Hepatocyte (in vitro differentiated cells): ENCODE results near the gene SLC2A11.

Experiments used
- CTCF ChIP-seq: fragments of 200-600 bp; sonication (generic); IDR thresholded peaks from 2 replicates; pipeline ENCODE4 v1.5.1; 2016; ENCODE audit warnings: antibody characterized with exemption, mild to moderate bottlenecking; ENCODE audit not compliant: poor library complexity
- EZH2 ChIP-seq: fragments of 200-600 bp; sonication (generic); IDR thresholded peaks from 2 replicates; pipeline ENCODE4 v1.6.1; 2016; ENCODE audit warnings: antibody characterized with exemption, mild to moderate bottlenecking, borderline replicate concordance
- EZH2phosphoT487 ChIP-seq: fragments of 200-600 bp; sonication (generic); IDR thresholded peaks from one replicate; pipeline ENCODE4 v1.6.1; 2018; ENCODE audit warnings: antibody characterized with exemption, mild to moderate bottlenecking, low read depth, moderate library complexity; ENCODE audit not compliant: unreplicated experiment, severe bottlenecking

GRCh38 chr22:23836692-23837495, 20.8 kb upstream of the SLC2A11 start:
- TF ChIP-seq CTCF: no peak
- no peak for TF ChIP-seq EZH2phosphoT487
- TF ChIP-seq EZH2: no peak
